IMR-90 (cell line): Measurements from ENCODE around the gene PTGR3. TPM values are rescaled to one million over a fixed set of nuclear protein-coding genes. Genes with fewer than 3 reads are reported as not detected.

Experiments used
- ATAC-seq: fragments of 200-7000 bp; cut with Tn5 transposase; 2 replicates; pipeline ENCODE4 v1.9.1; 2020; ENCODE audit warnings: low read depth, mild to moderate bottlenecking, moderate library complexity
- BruUV-seq: library from RNA; stranded (reverse); fragments of 400-500 nt; replicated peaks from 2 replicates; lab custom pipeline; 2021; lab: Mats Ljungman, UMichigan
- CTCF ChIA-PET: fragments of 300-600 bp; formaldehyde crosslinking; extraction: SDS; loops from one replicate; lab custom pipeline; 2021; ENCODE audit warnings: antibody characterized with exemption; lab: Yijun Ruan, JAX
- POLR2A ChIA-PET: fragments of 300-600 bp; sonication (Branson Sonifier 250); formaldehyde crosslinking; loops from one replicate; lab custom pipeline; 2022; ENCODE audit warnings: antibody characterized with exemption; ENCODE audit not compliant: unreplicated experiment; lab: Charles Lee
- DNase-seq: peaks from one replicate; pipeline ENCODE4 v3.0.0; 2013
- H2AFZ ChIP-seq: replicated peaks from 2 replicates; pipeline ENCODE3; 2013; ENCODE audit warnings: low read length, mild to moderate bottlenecking; ENCODE audit not compliant: poor library complexity
- H2AK5ac ChIP-seq: 2 replicates; pipeline ENCODE4 v1.6.1; 2013; ENCODE audit warnings: low read depth, low read length, inconsistent platforms
- H2AK9ac ChIP-seq: replicated peaks from 2 replicates; pipeline ENCODE3; 2013; ENCODE audit warnings: mild to moderate bottlenecking, low read depth, low read length, moderate library complexity; ENCODE audit not compliant: poor library complexity
- H2BK120ac ChIP-seq: 2 replicates; pipeline ENCODE4 v1.6.1; 2013; ENCODE audit warnings: low read depth, low read length, inconsistent platforms
- H2BK15ac ChIP-seq: 3 replicates; pipeline ENCODE4 v1.6.1; 2013; ENCODE audit warnings: low read depth, low read length, inconsistent platforms
- H2BK20ac ChIP-seq: 2 replicates; pipeline ENCODE4 v1.6.1; 2013; ENCODE audit warnings: low read depth, mild to moderate bottlenecking, inconsistent platforms, low read length, moderate library complexity
- H2BK5ac ChIP-seq: 2 replicates; pipeline ENCODE4 v1.6.1; 2013; ENCODE audit warnings: mild to moderate bottlenecking, low read depth, low read length, inconsistent platforms; ENCODE audit not compliant: poor library complexity, severe bottlenecking
- H3K14ac ChIP-seq: replicated peaks from 2 replicates; pipeline ENCODE4 v1.6.1; 2013; ENCODE audit warnings: low read depth, low read length, inconsistent platforms
- H3K18ac ChIP-seq: 2 replicates; pipeline ENCODE4 v1.6.1; 2013; ENCODE audit warnings: low read depth, low read length, control low read depth
- H3K23ac ChIP-seq: 2 replicates; pipeline ENCODE4 v1.6.1; 2013; ENCODE audit warnings: low read depth, low read length, inconsistent platforms
- H3K27ac ChIP-seq: 2 replicates; pipeline ENCODE4 v1.5.1; 2013; ENCODE audit warnings: mild to moderate bottlenecking, control low read depth, low read length; ENCODE audit not compliant: insufficient read depth
- H3K27me3 ChIP-seq: 2 replicates; pipeline ENCODE4 v1.6.1; 2013; ENCODE audit warnings: low read length; ENCODE audit not compliant: control insufficient read depth, insufficient read depth
- H3K36me3 ChIP-seq: 2 replicates; pipeline ENCODE4 v1.6.1; 2013; ENCODE audit warnings: low read length, mixed read lengths; ENCODE audit not compliant: control insufficient read depth, insufficient read depth
- H3K4ac ChIP-seq: 2 replicates; pipeline ENCODE4 v1.6.1; 2013; ENCODE audit warnings: low read depth, low read length, inconsistent platforms
- H3K4me1 ChIP-seq: 2 replicates; pipeline ENCODE4 v1.6.1; 2013; ENCODE audit warnings: low read length, mixed read lengths; ENCODE audit not compliant: control insufficient read depth, insufficient read depth
- H3K4me2 ChIP-seq: 2 replicates; pipeline ENCODE4 v1.6.1; 2013; ENCODE audit warnings: low read depth, mild to moderate bottlenecking, control low read depth, low read length, moderate library complexity
- H3K4me3 ChIP-seq: 2 replicates; pipeline ENCODE4 v1.5.1; 2013; ENCODE audit warnings: low read depth, mild to moderate bottlenecking, control low read depth, low read length, moderate library complexity; ENCODE audit not compliant: insufficient read depth
- H3K56ac ChIP-seq: 2 replicates; pipeline ENCODE4 v1.6.1; 2013; ENCODE audit warnings: low read length, inconsistent platforms; ENCODE audit not compliant: insufficient read depth; ENCODE audit errors: extremely low read depth
- H3K79me1 ChIP-seq, 2 experiments: 2 replicates each; pipeline ENCODE4 v1.6.1; 2013; ENCODE audit warnings: low read length in 2 of 2, inconsistent platforms in 1 of 2, low read depth in 1 of 2
- H3K9ac ChIP-seq: 2 replicates; pipeline ENCODE4 v1.6.1; 2013; ENCODE audit warnings: low read depth, low read length, control low read depth
- H3K9me1 ChIP-seq: 2 replicates; pipeline ENCODE4 v1.6.1; 2013; ENCODE audit warnings: low read length, inconsistent platforms; ENCODE audit not compliant: insufficient read depth
- H3K9me3 ChIP-seq: 2 replicates; pipeline ENCODE4 v1.6.1; 2013; ENCODE audit warnings: low read length; ENCODE audit not compliant: control insufficient read depth, insufficient read depth
- H4K20me1 ChIP-seq: 2 replicates; pipeline ENCODE4 v1.6.1; 2013; ENCODE audit warnings: low read length, inconsistent platforms; ENCODE audit not compliant: insufficient read depth
- H4K5ac ChIP-seq: 2 replicates; pipeline ENCODE4 v1.6.1; 2013; ENCODE audit warnings: mild to moderate bottlenecking, low read depth, low read length, control low read depth
- H4K8ac ChIP-seq, 2 experiments: 2 replicates each; pipeline ENCODE4 v1.6.1; 2013; ENCODE audit warnings: low read depth in 2 of 2, low read length in 2 of 2, control low read depth in 1 of 2, inconsistent platforms in 1 of 2
- H4K91ac ChIP-seq: 2 replicates; pipeline ENCODE4 v1.6.1; 2013; ENCODE audit warnings: low read depth, low read length, inconsistent platforms; ENCODE audit not compliant: insufficient read depth
- CTCF ChIP-seq: conservative IDR thresholded peaks from 2 replicates; pipeline ENCODE4 v1.5.1; 2012; ENCODE audit warnings: mild to moderate bottlenecking, low read depth, low read length, improper control_type of control experiment
- RAD21 ChIP-seq: IDR thresholded peaks from 2 replicates; pipeline ENCODE4 v1.6.1; 2012; ENCODE audit warnings: low read length, improper control_type of control experiment
- WGBS, 2 experiments: methylation state at CpG; one replicate each; pipeline versions ENCODE4 v1.1.5 to v1.1.7; 2013; ENCODE audit warnings: missing lambda C conversion rate in 2 of 2; ENCODE audit not compliant: insufficient read length in 1 of 2; ENCODE audit errors: extremely low coverage in 2 of 2; 5-methylcytosine and 5-hydroxymethylcytosine counted together
- dilution Hi-C: fragments of 300-500 bp; cut with HindIII; formaldehyde crosslinking; loops from one replicate; pipeline ENCODE4 v1.14.3; 2018; ENCODE audit warnings: low sequenced_read_pairs; ENCODE audit not compliant: unreplicated experiment
- in situ Hi-C: fragments of 300-500 bp; cut with MboI; formaldehyde crosslinking; loops from 3 replicates; pipeline ENCODE4 v1.14.3; 2019; ENCODE audit warnings: low sequenced_read_pairs, inconsistent platforms, mixed read lengths
- intact Hi-C: fragments of 100-400 bp; cut with micrococcal nuclease; formaldehyde crosslinking; loops from 2 replicates; pipeline ENCODE4 v1.10.0; 2022
- polyA plus RNA-seq, 3 experiments: library from polyadenylated mRNA; depleted of rRNA; stranded (reverse); fragments of >200 nt; gene quantifications; 2 replicates each; pipeline ENCODE4 v1.2.3, GENCODE V29; 2012; ENCODE audit warnings: low replicate concordance in 1 of 3
- total RNA-seq: library from RNA; depleted of rRNA; stranded (reverse); fragments of >200 nt; gene quantifications from 2 replicates; pipeline ENCODE4 v1.2.3, GENCODE V29; 2012

Gene PTGR3
- total and polyA plus RNA-seq, 2 of the 4 experiments (the other 2 are of a cell fraction) = 16.1 to 26.4 TPM

DNA sequence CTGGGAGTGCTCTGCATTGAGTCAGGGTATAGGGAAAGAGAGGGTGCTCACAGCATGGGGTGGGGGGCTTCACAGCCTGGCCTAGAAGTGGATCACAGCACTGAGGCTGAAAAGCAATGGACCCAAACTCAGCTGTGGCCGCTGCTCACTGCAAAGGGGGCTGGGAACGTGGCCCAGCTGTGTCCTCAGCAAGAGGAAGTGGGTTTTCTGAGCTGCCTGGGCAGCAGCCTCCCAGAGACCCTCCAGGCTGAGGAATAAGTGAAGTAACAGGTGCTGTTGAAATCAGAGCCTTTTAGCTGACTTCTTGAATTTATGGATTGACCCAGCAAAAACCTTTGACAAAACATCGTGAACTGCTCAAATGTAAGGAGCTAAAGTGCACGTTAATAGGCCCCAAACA is 35.2 kb downstream of the PTGR3 start:
- H3K27ac ChIP-seq = no peak overlapping the region
- no peak overlapping the region for H2AK5ac ChIP-seq
- no peak overlapping the region for H2BK20ac ChIP-seq
- ChIA-PET CTCF (interaction anchor here (0.5 kb wide), 1 partner anchor 67 kb away, joined by 3 read pairs; no protein-coding TSS in a partner anchor), POLR2A (no interaction called here)
- H3K9me3 ChIP-seq = no peaks in the 10 kb centered on the region
- H3K9ac ChIP-seq = no peak overlapping the region
- in situ Hi-C loops (no loop called here), dilution Hi-C loops (no loop called here), intact Hi-C loops (no loop called here)
- no peaks in the 10 kb centered on the region for H3K9me1 ChIP-seq
- TF ChIP-seq CTCF (no peak), RAD21 (no peak)
- no peak overlapping the region for H3K4ac ChIP-seq
- H2AK9ac ChIP-seq = no peak overlapping the region
- H2BK15ac ChIP-seq = no peak overlapping the region
- no peak overlapping the region for H3K18ac ChIP-seq
- H4K8ac ChIP-seq = no peak overlapping the region
- no peak overlapping the region for H3K23ac ChIP-seq
- ATAC-seq (no peak), DNase-seq (no peak)
- H3K4me3 ChIP-seq = no peak overlapping the region
- H3K36me3 ChIP-seq = no peaks in the 10 kb centered on the region
- H3K4me2 ChIP-seq = no peak overlapping the region
- H4K91ac ChIP-seq = no peak overlapping the region
- no peaks in the 10 kb centered on the region for H4K20me1 ChIP-seq
- 64% methylated on average over 2 of the region's 4 CpGs; no CpG with 5 or more reads in 1 of the 2 experiments for WGBS, 2 experiments
- H3K27me3 ChIP-seq = peaks cover 6% of the 10 kb centered on the region
- no peak overlapping the region for H2AFZ ChIP-seq
- no peaks in the 10 kb centered on the region for H3K79me1 ChIP-seq
- BruUV-seq = no TSS peak
- H2BK120ac ChIP-seq = no peak overlapping the region
- no peaks in the 10 kb centered on the region for H3K4me1 ChIP-seq
- H2BK5ac ChIP-seq = no peak overlapping the region
- no peak overlapping the region for H3K14ac ChIP-seq
- no peak overlapping the region for H3K56ac ChIP-seq
- H4K5ac ChIP-seq = no peak overlapping the region
